GM12891 (cell line): ENCODE measurements around the gene CRHR2.

Source experiments
- POLR2A ChIP-seq: IDR thresholded peaks from 2 replicates; pipeline ENCODE4 v1.6.1; 2011; ENCODE audit warnings: low read depth, low read length, control low read depth
- POLR2AphosphoS5 ChIP-seq: IDR thresholded peaks from 2 replicates; pipeline ENCODE4 v1.6.1; 2011; ENCODE audit warnings: low read depth, low read length, control low read depth

GRCh38 chr7:30649717-30650420 is 32.4 kb downstream of the CRHR2 start:
- TF ChIP-seq POLR2AphosphoS5 = no peak
- TF ChIP-seq POLR2A = no peak
